H9 (cell line): Measurements from ENCODE around the gene PAK6. TPM values are rescaled to one million over a fixed set of nuclear protein-coding genes. Genes with fewer than 3 reads are reported as not detected.

ENCODE experiments used
- DNase-seq: peaks from one replicate; pipeline ENCODE4 v3.0.0-alpha.2; 2017
- H2AFZ ChIP-seq: one replicate; pipeline ENCODE4 v1.6.1; 2013; ENCODE audit warnings: mild to moderate bottlenecking, low read length, control low read depth, moderate library complexity
- H2AK5ac ChIP-seq: 2 replicates; pipeline ENCODE4 v1.6.1; 2013; ENCODE audit warnings: low read length, control low read depth, mixed read lengths; ENCODE audit not compliant: insufficient read length
- H2BK120ac ChIP-seq: one replicate; pipeline ENCODE4 v1.6.1; 2013; ENCODE audit warnings: low read depth, mild to moderate bottlenecking, low read length, control low read depth, inconsistent platforms; ENCODE audit not compliant: poor library complexity, severe bottlenecking
- H2BK12ac ChIP-seq: 2 replicates; pipeline ENCODE4 v1.6.1; 2013; ENCODE audit warnings: low read length, control low read depth, mixed read lengths, low read depth; ENCODE audit not compliant: insufficient read length
- H2BK15ac ChIP-seq: 2 replicates; pipeline ENCODE4 v1.6.1; 2013; ENCODE audit warnings: low read depth, low read length, control low read depth
- H2BK20ac ChIP-seq: one replicate; pipeline ENCODE4 v1.6.1; 2013; ENCODE audit warnings: low read depth, mild to moderate bottlenecking, low read length, control low read depth, inconsistent platforms; ENCODE audit not compliant: poor library complexity, severe bottlenecking
- H2BK5ac ChIP-seq: 2 replicates; pipeline ENCODE4 v1.6.1; 2013; ENCODE audit warnings: low read length, control low read depth, mixed read lengths; ENCODE audit not compliant: insufficient read length
- H3K14ac ChIP-seq: 2 replicates; pipeline ENCODE4 v1.6.1; 2013; ENCODE audit warnings: low read length, control low read depth; ENCODE audit not compliant: insufficient read depth
- H3K18ac ChIP-seq: 2 replicates; pipeline ENCODE4 v1.6.1; 2013; ENCODE audit warnings: low read depth, mild to moderate bottlenecking, mixed read lengths, low read length, control low read depth; ENCODE audit not compliant: insufficient read length
- H3K23ac ChIP-seq: 2 replicates; pipeline ENCODE4 v1.6.1; 2013; ENCODE audit warnings: low read length, control low read depth, mixed read lengths, low read depth; ENCODE audit not compliant: insufficient read length
- H3K23me2 ChIP-seq: 2 replicates; pipeline ENCODE4 v1.6.1; 2013; ENCODE audit warnings: low read depth, mild to moderate bottlenecking, mixed read lengths, low read length, control low read depth; ENCODE audit not compliant: insufficient read length, poor library complexity, severe bottlenecking
- H3K27ac ChIP-seq: 2 replicates; pipeline ENCODE4 v1.5.1; 2013; ENCODE audit warnings: low read length, control low read depth, mixed read lengths, low read depth; ENCODE audit not compliant: insufficient read length
- H3K27me3 ChIP-seq: 2 replicates; pipeline ENCODE4 v1.6.1; 2013; ENCODE audit warnings: low read length, control low read depth, inconsistent platforms; ENCODE audit not compliant: insufficient read depth
- H3K4ac ChIP-seq: 2 replicates; pipeline ENCODE4 v1.6.1; 2013; ENCODE audit warnings: low read depth, mild to moderate bottlenecking, control low read depth, inconsistent platforms, low read length, moderate library complexity
- H3K4me1 ChIP-seq: 2 replicates; pipeline ENCODE4 v1.6.1; 2013; ENCODE audit warnings: low read length, control low read depth, inconsistent platforms; ENCODE audit not compliant: insufficient read depth
- H3K4me2 ChIP-seq: 2 replicates; pipeline ENCODE4 v1.6.1; 2013; ENCODE audit warnings: low read length, control low read depth, mixed read lengths; ENCODE audit not compliant: insufficient read length, insufficient read depth
- H3K56ac ChIP-seq: 2 replicates; pipeline ENCODE4 v1.6.1; 2013; ENCODE audit warnings: low read depth, mild to moderate bottlenecking, mixed read lengths, low read length, control low read depth; ENCODE audit not compliant: insufficient read length
- H3K79me1 ChIP-seq: 2 replicates; pipeline ENCODE4 v1.6.1; 2013; ENCODE audit warnings: low read depth, mild to moderate bottlenecking, moderate library complexity, low read length, control low read depth, inconsistent platforms; ENCODE audit not compliant: insufficient read depth, poor library complexity, severe bottlenecking
- H3K79me2 ChIP-seq: 2 replicates; pipeline ENCODE4 v1.6.1; 2013; ENCODE audit warnings: low read length, control low read depth, inconsistent platforms; ENCODE audit not compliant: insufficient read depth
- H3K9ac ChIP-seq: 2 replicates; pipeline ENCODE4 v1.6.1; 2013; ENCODE audit warnings: low read length, control low read depth, mixed read lengths; ENCODE audit not compliant: insufficient read length; ENCODE audit errors: extremely low read depth
- H3K9me3 ChIP-seq: one replicate; pipeline ENCODE4 v1.6.1; 2013; ENCODE audit warnings: low read depth, low read length, inconsistent platforms; ENCODE audit not compliant: control insufficient read depth
- H3T11ph ChIP-seq: one replicate; pipeline ENCODE4 v1.6.1; 2013; ENCODE audit warnings: mild to moderate bottlenecking, low read length, control low read depth, inconsistent platforms
- H4K20me1 ChIP-seq: one replicate; pipeline ENCODE4 v1.6.1; 2013; ENCODE audit not compliant: control insufficient read depth, insufficient read length, insufficient read depth
- H4K5ac ChIP-seq: 2 replicates; pipeline ENCODE4 v1.6.1; 2013; ENCODE audit warnings: low read depth, mild to moderate bottlenecking, mixed read lengths, low read length, control low read depth; ENCODE audit not compliant: insufficient read length
- H4K8ac ChIP-seq: replicated peaks from 2 replicates; pipeline ENCODE4 v1.6.1; 2013; ENCODE audit warnings: low read length, control low read depth, mixed read lengths, low read depth; ENCODE audit not compliant: insufficient read length
- H4K91ac ChIP-seq: 2 replicates; pipeline ENCODE4 v1.6.1; 2013; ENCODE audit warnings: low read depth, mild to moderate bottlenecking, moderate library complexity, mixed read lengths, low read length, control low read depth; ENCODE audit not compliant: insufficient read length
- H3K27ac Mint-ChIP-seq, 3 experiments: 2 replicates in 2 of 3; 3 replicates in 1 of 3; pipeline ENCODE4 v1.8.0; 2020 to 2021; ENCODE audit warnings: mixed read lengths in 3 of 3, mild to moderate bottlenecking in 1 of 3, moderate library complexity in 1 of 3
- H3K27me3 Mint-ChIP-seq: 2 replicates; pipeline ENCODE4 v1.8.0; 2021; ENCODE audit warnings: low read depth, mild to moderate bottlenecking, moderate library complexity, mixed read lengths
- H3K36me3 Mint-ChIP-seq, 3 experiments: 2 replicates in 2 of 3; 3 replicates in 1 of 3; pipeline ENCODE4 v1.8.0; 2020 to 2021; ENCODE audit warnings: low read depth in 3 of 3, mixed read lengths in 3 of 3; ENCODE audit not compliant: insufficient read depth in 1 of 3
- H3K4me1 Mint-ChIP-seq, 2 experiments: 2 replicates each; pipeline ENCODE4 v1.8.0; 2020; ENCODE audit warnings: mixed read lengths in 2 of 2
- H3K4me3 Mint-ChIP-seq, 2 experiments: 2 replicates in 1 of 2; 3 replicates in 1 of 2; pipeline ENCODE4 v1.8.0; 2020 to 2021; ENCODE audit warnings: mild to moderate bottlenecking in 2 of 2, mixed read lengths in 2 of 2, moderate library complexity in 1 of 2
- H3K9me3 Mint-ChIP-seq, 2 experiments: 2 replicates in 1 of 2; 3 replicates in 1 of 2; pipeline ENCODE4 v1.8.0; 2020; ENCODE audit warnings: mild to moderate bottlenecking in 2 of 2, mixed read lengths in 2 of 2, moderate library complexity in 1 of 2
- WGBS: extraction: QIAGEN DNeasy Blood & Tissue Kit; methylation state at CpG from one replicate; pipeline ENCODE4 v1.1.7; 2013; ENCODE audit warnings: missing lambda C conversion rate, low lambda C conversion rate, mixed read lengths; ENCODE audit not compliant: insufficient read length; ENCODE audit errors: extremely low coverage; 5-methylcytosine and 5-hydroxymethylcytosine counted together
- total RNA-seq: library from RNA; stranded (reverse); gene quantifications from 2 replicates; pipeline ENCODE4 v1.2.1, GENCODE V29; 2021
- TF ChIP-seq, protein P1 (sequence below): fragments of 200-600 bp; sonication (generic); conservative IDR thresholded peaks from 3 replicates; pipeline ENCODE4 v1.8.0; 2021; ENCODE audit warnings: antibody characterized with exemption, mild to moderate bottlenecking

PAK6 gene
- total RNA-seq, 1 experiment from 2014 or later = 7.4 TPM

DNA sequence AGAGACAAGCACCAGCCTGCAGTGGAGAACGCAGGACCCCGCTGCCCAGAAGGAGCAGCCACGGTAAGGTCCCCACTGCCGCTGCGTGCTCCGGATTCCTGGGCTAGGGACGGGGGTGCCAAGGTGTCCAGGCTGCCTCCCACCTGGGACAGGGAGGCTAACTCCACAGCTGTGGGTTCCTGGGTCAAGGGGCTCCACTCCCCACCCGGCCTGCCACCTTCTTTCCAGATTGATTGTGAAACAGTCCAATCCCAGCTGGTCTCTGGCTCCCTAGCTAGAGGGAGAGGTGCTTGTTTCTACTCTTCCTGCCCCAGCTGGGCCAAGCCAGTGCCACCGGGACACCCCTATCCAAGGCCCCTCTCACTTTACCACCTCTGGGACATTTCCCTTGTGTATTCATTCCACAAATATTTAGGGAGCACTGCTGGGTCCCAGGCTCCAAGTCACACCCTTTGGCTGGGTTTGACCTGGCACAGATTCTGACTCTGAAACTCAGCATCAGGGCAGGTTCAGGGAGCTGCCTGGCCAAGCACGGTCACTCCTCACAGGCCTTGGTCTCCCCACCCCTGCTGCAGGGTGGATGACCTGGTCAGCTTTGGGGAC is 1.9 kb downstream of the PAK6 start:
- H3K4me2 ChIP-seq = no peak overlapping the region
- H3K4me1 Mint-ChIP-seq = peaks cover 28% of the 10 kb centered on the region in 2 experiments
- no peak for DNase-seq

More for the DNA sequence above, 1.9 kb downstream of the PAK6 start:
- Mint-ChIP-seq H3K27ac (no peak overlapping the region), H3K4me3 (no peak overlapping the region), H3K36me3 (peaks cover 0 to 2% (median 0%) of the 10 kb centered on the region in 3 experiments; a peak in 1 of 7 replicates), H3K9me3 (no peaks in the 10 kb centered on the region), H3K27me3 (peaks cover 18% of the 10 kb centered on the region)
- H2AK5ac ChIP-seq = no peak overlapping the region
- WGBS = no CpG with 5 or more reads among the region's 10 CpGs
- no peaks in the 10 kb centered on the region; the same call in 1 of the 2 replicates for H3K4me1 ChIP-seq
- no peak overlapping the region for H3K27ac ChIP-seq
- H4K8ac ChIP-seq = no peak overlapping the region
- H2AFZ ChIP-seq = no peak overlapping the region
- H2BK5ac ChIP-seq = no peak overlapping the region
- H3K9ac ChIP-seq = no peak overlapping the region
- H4K5ac ChIP-seq = no peak overlapping the region
- no peak overlapping the region for H2BK15ac ChIP-seq
- H3K18ac ChIP-seq = no peak overlapping the region
- no peaks in the 10 kb centered on the region for H4K20me1 ChIP-seq
- TF ChIP-seq, protein P1, sequence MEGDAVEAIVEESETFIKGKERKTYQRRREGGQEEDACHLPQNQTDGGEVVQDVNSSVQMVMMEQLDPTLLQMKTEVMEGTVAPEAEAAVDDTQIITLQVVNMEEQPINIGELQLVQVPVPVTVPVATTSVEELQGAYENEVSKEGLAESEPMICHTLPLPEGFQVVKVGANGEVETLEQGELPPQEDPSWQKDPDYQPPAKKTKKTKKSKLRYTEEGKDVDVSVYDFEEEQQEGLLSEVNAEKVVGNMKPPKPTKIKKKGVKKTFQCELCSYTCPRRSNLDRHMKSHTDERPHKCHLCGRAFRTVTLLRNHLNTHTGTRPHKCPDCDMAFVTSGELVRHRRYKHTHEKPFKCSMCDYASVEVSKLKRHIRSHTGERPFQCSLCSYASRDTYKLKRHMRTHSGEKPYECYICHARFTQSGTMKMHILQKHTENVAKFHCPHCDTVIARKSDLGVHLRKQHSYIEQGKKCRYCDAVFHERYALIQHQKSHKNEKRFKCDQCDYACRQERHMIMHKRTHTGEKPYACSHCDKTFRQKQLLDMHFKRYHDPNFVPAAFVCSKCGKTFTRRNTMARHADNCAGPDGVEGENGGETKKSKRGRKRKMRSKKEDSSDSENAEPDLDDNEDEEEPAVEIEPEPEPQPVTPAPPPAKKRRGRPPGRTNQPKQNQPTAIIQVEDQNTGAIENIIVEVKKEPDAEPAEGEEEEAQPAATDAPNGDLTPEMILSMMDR = no peak
- H4K91ac ChIP-seq = no peak overlapping the region
- H3K14ac ChIP-seq = no peak overlapping the region
- H3K79me2 ChIP-seq = no peaks in the 10 kb centered on the region
- H3K9me3 ChIP-seq = no peaks in the 10 kb centered on the region
- no peaks in the 10 kb centered on the region for H3K79me1 ChIP-seq
- H3K4ac ChIP-seq = no peak overlapping the region
- no peak overlapping the region for H3T11ph ChIP-seq
- no peak overlapping the region for H2BK120ac ChIP-seq
- no peak overlapping the region for H3K56ac ChIP-seq
- no peak overlapping the region for H3K23ac ChIP-seq
- H3K27me3 ChIP-seq = no peaks in the 10 kb centered on the region
- H2BK12ac ChIP-seq = no peak overlapping the region
- no peak overlapping the region for H2BK20ac ChIP-seq
- H3K23me2 ChIP-seq = peaks cover 8% of the 10 kb centered on the region
